Ishikawa (cell line): Measurements from ENCODE around the gene FOXN4.

ENCODE experiments used
- CEBPB ChIP-seq: IDR thresholded peaks from 2 replicates; pipeline ENCODE4 v1.6.1; 2012
- CREB1 ChIP-seq: IDR thresholded peaks from 2 replicates; pipeline ENCODE4 v1.6.1; 2012; ENCODE audit warnings: low read depth
- EGR1 ChIP-seq: IDR thresholded peaks from 2 replicates; pipeline ENCODE4 v1.6.1; 2012
- EP300 ChIP-seq: IDR thresholded peaks from 2 replicates; pipeline ENCODE4 v1.6.1; 2012; ENCODE audit warnings: borderline replicate concordance
- FOXM1 ChIP-seq: IDR thresholded peaks from 2 replicates; pipeline ENCODE4 v1.6.1; 2012; ENCODE audit warnings: low read depth, borderline replicate concordance
- NFIC ChIP-seq: IDR thresholded peaks from 2 replicates; pipeline ENCODE4 v1.6.1; 2012
- RAD21 ChIP-seq: IDR thresholded peaks from 2 replicates; pipeline ENCODE4 v1.6.1; 2012; ENCODE audit warnings: low read depth
- REST ChIP-seq: IDR thresholded peaks from 2 replicates; pipeline ENCODE4 v1.6.1; 2012; ENCODE audit warnings: low read depth, mild to moderate bottlenecking
- TAF1 ChIP-seq: IDR thresholded peaks from 2 replicates; pipeline ENCODE4 v1.6.1; 2012; ENCODE audit warnings: low read depth, mild to moderate bottlenecking
- TCF12 ChIP-seq: IDR thresholded peaks from 2 replicates; pipeline ENCODE4 v1.6.1; 2012; ENCODE audit warnings: low read depth
- TEAD4 ChIP-seq: IDR thresholded peaks from 2 replicates; pipeline ENCODE4 v1.6.1; 2012
- USF1 ChIP-seq: IDR thresholded peaks from 2 replicates; pipeline ENCODE4 v1.6.1; 2012
- YY1 ChIP-seq: IDR thresholded peaks from 2 replicates; pipeline ENCODE4 v1.6.1; 2012; ENCODE audit warnings: low read depth
- ZBTB7A ChIP-seq: IDR thresholded peaks from 2 replicates; pipeline ENCODE4 v1.6.1; 2012; ENCODE audit warnings: low read depth
- TF ChIP-seq, protein P1 (sequence below): IDR thresholded peaks from 2 replicates; pipeline ENCODE4 v1.6.1; 2012

Gene FOXN4

GRCh38 chr12:109278912-109279311, 30.2 kb downstream of the FOXN4 start:
- TF ChIP-seq EGR1, result no peak

GRCh38 chr12:109277899-109278762, 31.0 kb downstream of the FOXN4 start:
- TF ChIP-seq RAD21, result no peak
- no peak for TF ChIP-seq REST
- TF ChIP-seq NFIC, result no peak
- TF ChIP-seq, protein P1, sequence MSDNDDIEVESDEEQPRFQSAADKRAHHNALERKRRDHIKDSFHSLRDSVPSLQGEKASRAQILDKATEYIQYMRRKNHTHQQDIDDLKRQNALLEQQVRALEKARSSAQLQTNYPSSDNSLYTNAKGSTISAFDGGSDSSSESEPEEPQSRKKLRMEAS, result no peak
- TF ChIP-seq FOXM1, result no peak
- no peak for TF ChIP-seq CREB1
- no peak for TF ChIP-seq EP300
- no peak for TF ChIP-seq USF1
- no peak for TF ChIP-seq YY1
- TF ChIP-seq EGR1, result no peak
- no peak for TF ChIP-seq TEAD4

- TF ChIP-seq CEBPB, result no peak
- TF ChIP-seq NFIC, result no peak
- TF ChIP-seq REST, result no peak
- TF ChIP-seq FOXM1, result no peak
- TF ChIP-seq TAF1, result no peak
- no peak for TF ChIP-seq YY1
- TF ChIP-seq EGR1, result no peak
- TF ChIP-seq RAD21, result no peak
- TF ChIP-seq, protein P1, result no peak
- TF ChIP-seq ZBTB7A, result no peak
- no peak for TF ChIP-seq TCF12
- TF ChIP-seq TEAD4, result no peak
- TF ChIP-seq EP300, result no peak
- no peak for TF ChIP-seq USF1
- no peak for TF ChIP-seq CREB1
These were observed 31.7 kb downstream of the FOXN4 start for GRCh38 chr12:109277255-109277898.

GRCh38 chr12:109276160-109276559, 32.9 kb downstream of the FOXN4 start:
- TF ChIP-seq USF1 (no peak), NFIC (no peak), ZBTB7A (no peak), EP300 (no peak), FOXM1 (no peak), TAF1 (no peak), EGR1 (no peak)

DNA sequence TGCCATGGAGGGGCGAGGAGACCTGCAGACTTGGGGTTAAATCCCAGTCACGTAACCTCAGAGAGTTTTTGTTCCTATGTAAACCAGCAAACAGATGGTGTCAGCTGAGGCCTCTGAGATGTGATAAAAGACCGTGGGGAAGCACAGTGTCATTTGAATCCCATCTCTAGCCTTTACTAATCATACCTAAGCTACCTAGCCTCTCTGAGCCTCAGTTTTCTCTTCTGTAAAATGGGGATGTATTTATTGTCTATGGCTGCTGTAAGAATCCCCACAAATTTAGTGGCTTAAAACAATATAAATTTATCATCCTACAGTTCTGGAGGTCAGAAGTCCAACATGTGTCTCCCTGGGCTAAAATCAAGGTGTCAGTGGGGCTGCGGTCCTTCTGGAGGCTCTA, 33.9 kb downstream of the FOXN4 start:
- no peak for TF ChIP-seq EGR1
- TF ChIP-seq CREB1, result no peak
- TF ChIP-seq TAF1, result no peak
- no peak for TF ChIP-seq NFIC
- no peak for TF ChIP-seq ZBTB7A
- TF ChIP-seq TCF12, result no peak
- TF ChIP-seq REST, result no peak
- no peak for TF ChIP-seq CEBPB
- no peak for TF ChIP-seq FOXM1
- TF ChIP-seq TEAD4, result no peak
- no peak for TF ChIP-seq USF1
- no peak for TF ChIP-seq YY1
- TF ChIP-seq RAD21, result no peak
- TF ChIP-seq, protein P1, result no peak
- TF ChIP-seq EP300, result no peak
